GM23338 (cell line): ENCODE measurements around the gene PPP1R3F. TPM values are rescaled to one million over a fixed set of nuclear protein-coding genes. Genes with fewer than 3 reads are reported as not detected.

Source experiments
- ATAC-seq: fragments of 200-7000 bp; cut with Tn5 transposase; 3 replicates; pipeline ENCODE4 v1.9.1; 2020
- DNase-seq: peaks from one replicate; pipeline ENCODE4 v3.0.0-alpha.2; 2015; ENCODE audit warnings: low spot score
- H2AFZ ChIP-seq: fragments of 200-600 bp; sonication (generic); 2 replicates; pipeline ENCODE4 v1.8.0; 2016; ENCODE audit warnings: antibody characterized with exemption, mild to moderate bottlenecking, moderate library complexity
- H3F3A ChIP-seq: fragments of 200-600 bp; sonication (generic); replicated peaks from 2 replicates; pipeline ENCODE4 v1.8.0; 2017; ENCODE audit warnings: antibody characterized with exemption, mixed run types, low read depth
- H3K27ac ChIP-seq: fragments of 200-600 bp; sonication (generic); 2 replicates; pipeline ENCODE4 v1.6.1; 2016; ENCODE audit warnings: low read depth
- H3K27me3 ChIP-seq: fragments of 200-600 bp; sonication (generic); 2 replicates; pipeline ENCODE4 v1.8.0; 2016; ENCODE audit warnings: mild to moderate bottlenecking, mixed run types, moderate library complexity; ENCODE audit not compliant: insufficient read depth
- H3K36me3 ChIP-seq: fragments of 200-600 bp; sonication (generic); 2 replicates; pipeline ENCODE4 v1.8.0; 2016; ENCODE audit warnings: mild to moderate bottlenecking; ENCODE audit not compliant: insufficient read depth
- H3K4me1 ChIP-seq: fragments of 200-600 bp; sonication (generic); 2 replicates; pipeline ENCODE4 v1.8.0; 2016; ENCODE audit warnings: mild to moderate bottlenecking, moderate library complexity; ENCODE audit not compliant: insufficient read depth
- H3K4me2 ChIP-seq: fragments of 200-600 bp; sonication (generic); 2 replicates; pipeline ENCODE4 v1.7.1; 2017; ENCODE audit warnings: mixed run types
- H3K4me3 ChIP-seq: fragments of 200-600 bp; sonication (generic); 2 replicates; pipeline ENCODE4 v1.6.1; 2016; ENCODE audit warnings: mixed run types
- H3K79me2 ChIP-seq: fragments of 200-600 bp; sonication (generic); replicated peaks from 2 replicates; pipeline ENCODE4 v1.8.0; 2017; ENCODE audit warnings: mild to moderate bottlenecking; ENCODE audit not compliant: insufficient read depth
- H3K9me2 ChIP-seq: fragments of 200-600 bp; sonication (generic); 2 replicates; pipeline ENCODE4 v1.8.0; 2017; ENCODE audit not compliant: insufficient read depth
- H4K20me1 ChIP-seq: fragments of 200-600 bp; sonication (generic); replicated peaks from 2 replicates; pipeline ENCODE4 v1.8.0; 2017; ENCODE audit warnings: mild to moderate bottlenecking; ENCODE audit not compliant: insufficient read depth
- H3K27ac Mint-ChIP-seq: 2 replicates; pipeline ENCODE4 v1.8.0; 2020; ENCODE audit warnings: inconsistent platforms, mild to moderate bottlenecking, moderate library complexity, mixed read lengths
- H3K27me3 Mint-ChIP-seq: 3 replicates; pipeline ENCODE4 v1.8.0; 2022; ENCODE audit warnings: low read depth, mild to moderate bottlenecking, moderate library complexity, mixed read lengths, inconsistent platforms; ENCODE audit not compliant: insufficient read depth, poor library complexity
- H3K36me3 Mint-ChIP-seq: 3 replicates; pipeline ENCODE4 v1.8.0; 2021; ENCODE audit warnings: low read depth, mild to moderate bottlenecking, inconsistent platforms, moderate library complexity, mixed read lengths
- H3K4me1 Mint-ChIP-seq: 3 replicates; pipeline ENCODE4 v1.8.0; 2020; ENCODE audit warnings: mild to moderate bottlenecking, inconsistent platforms, mixed read lengths
- H3K4me3 Mint-ChIP-seq: 3 replicates; pipeline ENCODE4 v1.8.0; 2021; ENCODE audit warnings: moderate library complexity, mild to moderate bottlenecking, inconsistent platforms, mixed read lengths
- H3K9me3 Mint-ChIP-seq: 3 replicates; pipeline ENCODE4 v1.8.0; 2020; ENCODE audit warnings: moderate library complexity, mild to moderate bottlenecking, inconsistent platforms, mixed read lengths
- CREB1 ChIP-seq: fragments of 250-450 bp; sonication (Bioruptor Pico); IDR thresholded peaks from 2 replicates; pipeline ENCODE4 v1.5.0; 2020; ENCODE audit warnings: low read depth, mild to moderate bottlenecking, moderate library complexity
- EZH2 ChIP-seq: fragments of 200-600 bp; sonication (generic); IDR thresholded peaks from one replicate; pipeline ENCODE4 v1.8.0; 2017; ENCODE audit warnings: antibody characterized with exemption, mild to moderate bottlenecking, low read depth; ENCODE audit not compliant: unreplicated experiment
- JUNB ChIP-seq: IDR thresholded peaks from one replicate; pipeline ENCODE4 v1.6.1; 2016; ENCODE audit warnings: antibody characterized with exemption; ENCODE audit not compliant: unreplicated experiment
- NANOG ChIP-seq: IDR thresholded peaks from 2 replicates; pipeline ENCODE4 v1.6.1; 2016; ENCODE audit warnings: antibody characterized with exemption, borderline replicate concordance
- POLR2AphosphoS5 ChIP-seq: IDR thresholded peaks from 2 replicates; pipeline ENCODE4 v1.6.1; 2016; ENCODE audit warnings: antibody characterized with exemption, low read depth
- STAT1 ChIP-seq: IDR thresholded peaks from one replicate; pipeline ENCODE4 v1.6.1; 2016; ENCODE audit warnings: antibody characterized with exemption; ENCODE audit not compliant: unreplicated experiment
- ZNF331 ChIP-seq: fragments of 250-450 bp; sonication (Bioruptor Pico); IDR thresholded peaks from 2 replicates; pipeline ENCODE4 v1.5.0; 2020; ENCODE audit warnings: low read depth, mild to moderate bottlenecking, moderate library complexity
- polyA plus RNA-seq: library from polyadenylated mRNA; unstranded; fragments of >200 nt; fragmentation: Nextera tagmentation; extraction: Ambion mirVana; gene quantifications from 2 replicates; pipeline ENCODE4 v1.2.1, GENCODE V29; 2016
- total RNA-seq: library from RNA; depleted of rRNA; stranded (reverse); fragments of >200 nt; shearing (Covaris generic); gene quantifications from 2 replicates; pipeline ENCODE4 v1.2.3, GENCODE V29; 2014
- TF ChIP-seq, protein P1 (sequence below), 2 experiments: fragments of 200-600 bp in 1 of 2; sonication (generic) in 1 of 2; conservative IDR thresholded peaks; 2 replicates each; pipeline versions ENCODE4 v1.5.1 to v1.6.1; 2016 to 2017; ENCODE audit warnings: antibody characterized with exemption in 2 of 2, low read depth in 2 of 2, mild to moderate bottlenecking in 2 of 2, moderate library complexity in 1 of 2
- TF ChIP-seq, protein P2 (sequence below): IDR thresholded peaks from one replicate; pipeline ENCODE4 v1.6.1; 2018; ENCODE audit warnings: antibody characterized with exemption; ENCODE audit not compliant: unreplicated experiment
- TF ChIP-seq, protein P3 (sequence below): fragments of 250-450 bp; sonication (Bioruptor Pico); IDR thresholded peaks from 2 replicates; pipeline ENCODE4 v1.5.0; 2020; ENCODE audit warnings: mild to moderate bottlenecking, moderate library complexity

PPP1R3F gene
- total and polyA plus RNA-seq, 2 experiments from 2014 or later: 3.1 to 11.3 TPM

DNA sequence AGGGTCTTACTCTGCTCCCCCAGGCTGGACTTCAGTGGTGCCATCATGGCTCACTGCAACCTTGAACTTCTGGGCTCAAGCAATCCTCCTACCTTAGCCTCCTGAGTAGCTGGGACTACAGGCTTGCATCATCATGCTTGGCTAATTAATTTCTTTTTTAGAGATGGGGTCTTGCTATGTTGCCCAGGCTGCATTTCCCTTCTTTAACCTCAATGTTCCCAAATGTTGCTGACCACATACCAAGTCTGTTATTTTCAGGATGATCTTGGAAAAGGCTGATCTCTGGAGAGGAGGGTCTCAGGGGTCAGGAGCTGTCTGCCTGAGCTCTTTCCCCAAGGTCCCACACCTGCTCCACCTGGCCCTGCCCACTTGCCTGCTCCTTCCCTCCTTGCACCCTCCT lies 49.5 kb upstream of the PPP1R3F start (continued):
- TF ChIP-seq, protein P1, sequence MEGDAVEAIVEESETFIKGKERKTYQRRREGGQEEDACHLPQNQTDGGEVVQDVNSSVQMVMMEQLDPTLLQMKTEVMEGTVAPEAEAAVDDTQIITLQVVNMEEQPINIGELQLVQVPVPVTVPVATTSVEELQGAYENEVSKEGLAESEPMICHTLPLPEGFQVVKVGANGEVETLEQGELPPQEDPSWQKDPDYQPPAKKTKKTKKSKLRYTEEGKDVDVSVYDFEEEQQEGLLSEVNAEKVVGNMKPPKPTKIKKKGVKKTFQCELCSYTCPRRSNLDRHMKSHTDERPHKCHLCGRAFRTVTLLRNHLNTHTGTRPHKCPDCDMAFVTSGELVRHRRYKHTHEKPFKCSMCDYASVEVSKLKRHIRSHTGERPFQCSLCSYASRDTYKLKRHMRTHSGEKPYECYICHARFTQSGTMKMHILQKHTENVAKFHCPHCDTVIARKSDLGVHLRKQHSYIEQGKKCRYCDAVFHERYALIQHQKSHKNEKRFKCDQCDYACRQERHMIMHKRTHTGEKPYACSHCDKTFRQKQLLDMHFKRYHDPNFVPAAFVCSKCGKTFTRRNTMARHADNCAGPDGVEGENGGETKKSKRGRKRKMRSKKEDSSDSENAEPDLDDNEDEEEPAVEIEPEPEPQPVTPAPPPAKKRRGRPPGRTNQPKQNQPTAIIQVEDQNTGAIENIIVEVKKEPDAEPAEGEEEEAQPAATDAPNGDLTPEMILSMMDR (conservative IDR thresholded peaks at IDR 0.05; ENCODE audit: low read depth in 2 of 2): no peak
- TF ChIP-seq CREB1 (CRISPR knock-in tag): no peak
- TF ChIP-seq POLR2AphosphoS5: no peak
- TF ChIP-seq EZH2: no peak
- no peak for TF ChIP-seq JUNB
- TF ChIP-seq, protein P2, sequence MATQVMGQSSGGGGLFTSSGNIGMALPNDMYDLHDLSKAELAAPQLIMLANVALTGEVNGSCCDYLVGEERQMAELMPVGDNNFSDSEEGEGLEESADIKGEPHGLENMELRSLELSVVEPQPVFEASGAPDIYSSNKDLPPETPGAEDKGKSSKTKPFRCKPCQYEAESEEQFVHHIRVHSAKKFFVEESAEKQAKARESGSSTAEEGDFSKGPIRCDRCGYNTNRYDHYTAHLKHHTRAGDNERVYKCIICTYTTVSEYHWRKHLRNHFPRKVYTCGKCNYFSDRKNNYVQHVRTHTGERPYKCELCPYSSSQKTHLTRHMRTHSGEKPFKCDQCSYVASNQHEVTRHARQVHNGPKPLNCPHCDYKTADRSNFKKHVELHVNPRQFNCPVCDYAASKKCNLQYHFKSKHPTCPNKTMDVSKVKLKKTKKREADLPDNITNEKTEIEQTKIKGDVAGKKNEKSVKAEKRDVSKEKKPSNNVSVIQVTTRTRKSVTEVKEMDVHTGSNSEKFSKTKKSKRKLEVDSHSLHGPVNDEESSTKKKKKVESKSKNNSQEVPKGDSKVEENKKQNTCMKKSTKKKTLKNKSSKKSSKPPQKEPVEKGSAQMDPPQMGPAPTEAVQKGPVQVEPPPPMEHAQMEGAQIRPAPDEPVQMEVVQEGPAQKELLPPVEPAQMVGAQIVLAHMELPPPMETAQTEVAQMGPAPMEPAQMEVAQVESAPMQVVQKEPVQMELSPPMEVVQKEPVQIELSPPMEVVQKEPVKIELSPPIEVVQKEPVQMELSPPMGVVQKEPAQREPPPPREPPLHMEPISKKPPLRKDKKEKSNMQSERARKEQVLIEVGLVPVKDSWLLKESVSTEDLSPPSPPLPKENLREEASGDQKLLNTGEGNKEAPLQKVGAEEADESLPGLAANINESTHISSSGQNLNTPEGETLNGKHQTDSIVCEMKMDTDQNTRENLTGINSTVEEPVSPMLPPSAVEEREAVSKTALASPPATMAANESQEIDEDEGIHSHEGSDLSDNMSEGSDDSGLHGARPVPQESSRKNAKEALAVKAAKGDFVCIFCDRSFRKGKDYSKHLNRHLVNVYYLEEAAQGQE: no peak
- TF ChIP-seq STAT1: no peak

DNA sequence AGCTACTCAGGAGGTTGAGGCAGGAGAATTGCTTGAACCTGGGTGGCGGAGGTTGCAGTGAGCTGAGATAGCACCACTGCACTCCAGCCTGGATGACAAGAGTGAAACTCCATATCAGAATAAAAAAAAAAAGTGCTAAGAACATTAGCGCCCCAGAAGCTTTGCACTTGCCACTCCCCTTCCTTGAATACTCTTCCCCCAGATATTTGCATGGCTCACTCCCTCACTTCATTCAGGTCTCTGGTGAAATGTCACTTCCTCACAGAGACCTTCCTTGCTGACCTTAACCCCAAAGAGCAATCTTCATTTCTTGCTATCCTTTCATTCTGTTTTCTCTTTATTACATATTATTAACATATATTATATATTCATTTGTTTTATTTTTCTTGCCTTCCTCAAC lies 47.7 kb upstream of the PPP1R3F start:
- H2AFZ ChIP-seq: no peak overlapping the region
- H3K4me3 ChIP-seq: no peak overlapping the region
- Mint-ChIP-seq H3K9me3 (no peaks in the 10 kb centered on the region), H3K27ac (no peak overlapping the region), H3K4me1 (0 out of 3 replicates have a peak, but pooled peaks cover 3% of the 10 kb centered on the region), H3K4me3 (no peak overlapping the region), H3K27me3 (peaks cover 9% of the 10 kb centered on the region), H3K36me3 (no peaks in the 10 kb centered on the region)
- no peaks in the 10 kb centered on the region for H3K79me2 ChIP-seq
- no peaks in the 10 kb centered on the region for H3K36me3 ChIP-seq
- ATAC-seq (no peak), DNase-seq (no peak)
- no peaks in the 10 kb centered on the region for H3K4me1 ChIP-seq
- no peaks in the 10 kb centered on the region for H4K20me1 ChIP-seq
- H3K27ac ChIP-seq: no peak overlapping the region
- H3K9me2 ChIP-seq: no peaks in the 10 kb centered on the region
- H3K4me2 ChIP-seq: no peak overlapping the region
- no peaks in the 10 kb centered on the region for H3K27me3 ChIP-seq
- no peaks in the 10 kb centered on the region for H3F3A ChIP-seq
- no peak for TF ChIP-seq ZNF331 (CRISPR knock-in tag)
- TF ChIP-seq STAT1: no peak
- TF ChIP-seq, protein P3, sequence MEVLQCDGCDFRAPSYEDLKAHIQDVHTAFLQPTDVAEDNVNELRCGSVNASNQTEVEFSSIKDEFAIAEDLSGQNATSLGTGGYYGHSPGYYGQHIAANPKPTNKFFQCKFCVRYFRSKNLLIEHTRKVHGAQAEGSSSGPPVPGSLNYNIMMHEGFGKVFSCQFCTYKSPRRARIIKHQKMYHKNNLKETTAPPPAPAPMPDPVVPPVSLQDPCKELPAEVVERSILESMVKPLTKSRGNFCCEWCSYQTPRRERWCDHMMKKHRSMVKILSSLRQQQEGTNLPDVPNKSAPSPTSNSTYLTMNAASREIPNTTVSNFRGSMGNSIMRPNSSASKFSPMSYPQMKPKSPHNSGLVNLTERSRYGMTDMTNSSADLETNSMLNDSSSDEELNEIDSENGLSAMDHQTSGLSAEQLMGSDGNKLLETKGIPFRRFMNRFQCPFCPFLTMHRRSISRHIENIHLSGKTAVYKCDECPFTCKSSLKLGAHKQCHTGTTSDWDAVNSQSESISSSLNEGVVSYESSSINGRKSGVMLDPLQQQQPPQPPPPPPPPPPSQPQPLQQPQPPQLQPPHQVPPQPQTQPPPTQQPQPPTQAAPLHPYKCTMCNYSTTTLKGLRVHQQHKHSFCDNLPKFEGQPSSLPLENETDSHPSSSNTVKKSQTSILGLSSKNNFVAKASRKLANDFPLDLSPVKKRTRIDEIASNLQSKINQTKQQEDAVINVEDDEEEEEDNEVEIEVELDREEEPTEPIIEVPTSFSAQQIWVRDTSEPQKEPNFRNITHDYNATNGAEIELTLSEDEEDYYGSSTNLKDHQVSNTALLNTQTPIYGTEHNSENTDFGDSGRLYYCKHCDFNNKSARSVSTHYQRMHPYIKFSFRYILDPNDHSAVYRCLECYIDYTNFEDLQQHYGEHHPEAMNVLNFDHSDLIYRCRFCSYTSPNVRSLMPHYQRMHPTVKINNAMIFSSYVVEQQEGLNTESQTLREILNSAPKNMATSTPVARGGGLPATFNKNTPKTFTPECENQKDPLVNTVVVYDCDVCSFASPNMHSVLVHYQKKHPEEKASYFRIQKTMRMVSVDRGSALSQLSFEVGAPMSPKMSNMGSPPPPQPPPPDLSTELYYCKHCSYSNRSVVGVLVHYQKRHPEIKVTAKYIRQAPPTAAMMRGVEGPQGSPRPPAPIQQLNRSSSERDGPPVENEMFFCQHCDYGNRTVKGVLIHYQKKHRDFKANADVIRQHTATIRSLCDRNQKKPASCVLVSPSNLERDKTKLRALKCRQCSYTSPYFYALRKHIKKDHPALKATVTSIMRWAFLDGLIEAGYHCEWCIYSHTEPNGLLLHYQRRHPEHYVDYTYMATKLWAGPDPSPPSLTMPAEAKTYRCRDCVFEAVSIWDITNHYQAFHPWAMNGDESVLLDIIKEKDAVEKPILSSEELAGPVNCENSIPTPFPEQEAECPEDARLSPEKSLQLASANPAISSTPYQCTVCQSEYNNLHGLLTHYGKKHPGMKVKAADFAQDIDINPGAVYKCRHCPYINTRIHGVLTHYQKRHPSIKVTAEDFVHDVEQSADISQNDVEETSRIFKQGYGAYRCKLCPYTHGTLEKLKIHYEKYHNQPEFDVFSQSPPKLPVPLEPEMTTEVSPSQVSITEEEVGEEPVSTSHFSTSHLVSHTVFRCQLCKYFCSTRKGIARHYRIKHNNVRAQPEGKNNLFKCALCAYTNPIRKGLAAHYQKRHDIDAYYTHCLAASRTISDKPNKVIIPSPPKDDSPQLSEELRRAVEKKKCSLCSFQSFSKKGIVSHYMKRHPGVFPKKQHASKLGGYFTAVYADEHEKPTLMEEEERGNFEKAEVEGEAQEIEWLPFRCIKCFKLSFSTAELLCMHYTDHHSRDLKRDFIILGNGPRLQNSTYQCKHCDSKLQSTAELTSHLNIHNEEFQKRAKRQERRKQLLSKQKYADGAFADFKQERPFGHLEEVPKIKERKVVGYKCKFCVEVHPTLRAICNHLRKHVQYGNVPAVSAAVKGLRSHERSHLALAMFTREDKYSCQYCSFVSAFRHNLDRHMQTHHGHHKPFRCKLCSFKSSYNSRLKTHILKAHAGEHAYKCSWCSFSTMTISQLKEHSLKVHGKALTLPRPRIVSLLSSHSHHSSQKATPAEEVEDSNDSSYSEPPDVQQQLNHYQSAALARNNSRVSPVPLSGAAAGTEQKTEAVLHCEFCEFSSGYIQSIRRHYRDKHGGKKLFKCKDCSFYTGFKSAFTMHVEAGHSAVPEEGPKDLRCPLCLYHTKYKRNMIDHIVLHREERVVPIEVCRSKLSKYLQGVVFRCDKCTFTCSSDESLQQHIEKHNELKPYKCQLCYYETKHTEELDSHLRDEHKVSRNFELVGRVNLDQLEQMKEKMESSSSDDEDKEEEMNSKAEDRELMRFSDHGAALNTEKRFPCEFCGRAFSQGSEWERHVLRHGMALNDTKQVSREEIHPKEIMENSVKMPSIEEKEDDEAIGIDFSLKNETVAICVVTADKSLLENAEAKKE (CRISPR knock-in tag): no peak
- TF ChIP-seq, protein P2: no peak
- TF ChIP-seq NANOG: no peak
